Measurements from ENCODE around the gene ADGRL3.
"Not testable (repeated sequence)": the region's sequence is repeated elsewhere in the genome, so short reads cannot be mapped to it uniquely, and the experiment has no call there.

ADGRL3 gene

GRCh38 chr4:61851126-61851525 is 651.0 kb downstream of the ADGRL3 start:
- FAIRE-seq = no peak

GRCh38 chr4:61852105-61852504 is 652.0 kb downstream of the ADGRL3 start:
- FAIRE-seq = not testable (repeated sequence)

GRCh38 chr4:61853041-61853440 is 652.9 kb downstream of the ADGRL3 start:
- FAIRE-seq = no peak

- FAIRE-seq = no peak
Observed at GRCh38 chr4:61860376-61860775, 660.2 kb downstream of the ADGRL3 start.

GRCh38 chr4:61864286-61864685 is 664.2 kb downstream of the ADGRL3 start:
- FAIRE-seq = no peak

GRCh38 chr4:61866378-61867030 is 666.4 kb downstream of the ADGRL3 start:
- no peak for FAIRE-seq

- FAIRE-seq = no peak
Observed at GRCh38 chr4:61872983-61873382, 672.9 kb downstream of the ADGRL3 start.

GRCh38 chr4:61877266-61877665 is 677.1 kb downstream of the ADGRL3 start:
- no peak for FAIRE-seq

GRCh38 chr4:61877893-61878292 is 677.8 kb downstream of the ADGRL3 start:
- FAIRE-seq = no peak

- FAIRE-seq = no peak
Observed at GRCh38 chr4:61882381-61882780, 682.3 kb downstream of the ADGRL3 start.

GRCh38 chr4:61886131-61886530 is 686.0 kb downstream of the ADGRL3 start:
- FAIRE-seq = no peak

- no peak for FAIRE-seq
Observed at GRCh38 chr4:61889117-61889516, 689.0 kb downstream of the ADGRL3 start.

GRCh38 chr4:61890321-61890720 is 690.2 kb downstream of the ADGRL3 start:
- FAIRE-seq = no peak

GRCh38 chr4:61891953-61892352 is 691.8 kb downstream of the ADGRL3 start:
- FAIRE-seq = no peak

- FAIRE-seq = no peak
Observed at GRCh38 chr4:61896634-61897033, 696.5 kb downstream of the ADGRL3 start.

GRCh38 chr4:61909031-61909430 is 708.9 kb downstream of the ADGRL3 start:
- FAIRE-seq = no peak

GRCh38 chr4:61911313-61911756 is 711.2 kb downstream of the ADGRL3 start:
- no peak for FAIRE-seq

GRCh38 chr4:61913619-61914018 is 713.5 kb downstream of the ADGRL3 start:
- FAIRE-seq = no peak

- no peak for FAIRE-seq
Observed at GRCh38 chr4:61915501-61915900, 715.4 kb downstream of the ADGRL3 start.

- no peak for FAIRE-seq
Observed at GRCh38 chr4:61918507-61918906, 718.4 kb downstream of the ADGRL3 start.

- no peak for FAIRE-seq
Observed at GRCh38 chr4:61918987-61919386, 718.9 kb downstream of the ADGRL3 start.

- FAIRE-seq = no peak
Observed at GRCh38 chr4:61919561-61919960, 719.4 kb downstream of the ADGRL3 start.

GRCh38 chr4:61921920-61922319 is 721.8 kb downstream of the ADGRL3 start:
- FAIRE-seq = no peak

GRCh38 chr4:61922766-61923165 is 722.6 kb downstream of the ADGRL3 start:
- no peak for FAIRE-seq

- FAIRE-seq = no peak
Observed at GRCh38 chr4:61923179-61923578, 723.1 kb downstream of the ADGRL3 start.

Data from G401.6 (cell line).